ENCODE results near the gene IL1RAPL1. TPM values are rescaled to one million over a fixed set of nuclear protein-coding genes. Genes with fewer than 3 reads are reported as not detected.

Gene IL1RAPL1
- total RNA-seq, 2 donors from 2014 or later: 0.54 TPM; not detected in 1

DNA sequence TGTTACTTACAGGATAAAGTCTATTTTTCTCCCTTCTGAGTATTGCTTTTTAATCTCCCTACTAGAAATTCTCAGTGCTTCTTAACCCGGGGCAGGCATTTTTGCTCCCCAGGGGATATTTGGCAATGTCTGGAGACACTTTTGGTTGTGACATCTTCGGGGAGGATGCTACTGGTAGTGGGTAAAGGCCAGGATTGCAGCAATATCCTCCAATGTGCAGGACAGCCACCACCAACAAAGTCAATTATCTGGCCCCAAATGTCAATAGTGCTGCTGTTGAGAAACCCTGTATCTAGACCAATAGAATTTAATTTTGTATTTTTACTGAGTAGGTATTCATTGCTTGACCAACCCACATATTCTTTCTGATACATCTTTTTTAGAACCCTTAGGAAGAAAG lies 958.6 kb downstream of the IL1RAPL1 start:
- DNase-seq (ENCODE audit: low spot score) (no peak), ATAC-seq (ENCODE audit: insufficient number of reproducible peaks, low FRiP score, low read depth) (no peak)

DNA sequence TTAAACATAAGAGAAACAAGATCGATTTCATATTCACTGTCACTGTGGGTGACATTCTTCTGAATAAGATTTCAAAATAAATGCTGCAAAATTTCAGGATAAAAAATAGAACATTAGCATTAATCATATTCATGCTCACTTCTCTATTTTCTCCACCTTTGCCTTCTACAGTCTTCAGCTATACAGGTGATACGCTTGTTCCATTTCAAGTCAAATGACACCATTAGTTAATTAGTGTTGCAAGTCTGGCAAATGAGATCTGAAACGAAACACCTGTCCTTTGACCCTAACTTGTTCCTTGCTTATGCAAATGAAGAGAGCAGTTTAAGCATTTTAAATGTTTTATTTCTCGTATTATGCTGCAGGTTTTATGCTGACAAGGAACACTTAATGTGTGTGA lies 960.6 kb downstream of the IL1RAPL1 start:
- DNase-seq (ENCODE audit: low spot score) (no peak), ATAC-seq (ENCODE audit: insufficient number of reproducible peaks, low FRiP score, low read depth) (no peak)
- Histone ChIP-seq H3K9me3 (no peaks in the 10 kb centered on the region), H3K4me1 (ENCODE audit: control insufficient read depth in 1 of 2, low read depth in 2 of 2) (no peaks in the 10 kb centered on the region), H3K27ac (no peak overlapping the region), H3K27me3 (replicated peaks; ENCODE audit: insufficient read depth) (no peaks in the 10 kb centered on the region), H3K36me3 (no peaks in the 10 kb centered on the region), H3K4me3 (no peak overlapping the region)
- no peak for TF ChIP-seq CTCF (IDR thresholded peaks at IDR 0.05)

More for the DNA sequence above, 958.6 kb downstream of the IL1RAPL1 start:
- Histone ChIP-seq H3K36me3 (no peaks in the 10 kb centered on the region), H3K4me1 (ENCODE audit: control insufficient read depth in 1 of 2, low read depth in 2 of 2) (no peaks in the 10 kb centered on the region), H3K4me3 (no peak overlapping the region), H3K9me3 (no peaks in the 10 kb centered on the region), H3K27me3 (replicated peaks; ENCODE audit: insufficient read depth) (no peaks in the 10 kb centered on the region), H3K27ac (no peak overlapping the region)
- no peak for TF ChIP-seq CTCF (IDR thresholded peaks at IDR 0.05)

DNA sequence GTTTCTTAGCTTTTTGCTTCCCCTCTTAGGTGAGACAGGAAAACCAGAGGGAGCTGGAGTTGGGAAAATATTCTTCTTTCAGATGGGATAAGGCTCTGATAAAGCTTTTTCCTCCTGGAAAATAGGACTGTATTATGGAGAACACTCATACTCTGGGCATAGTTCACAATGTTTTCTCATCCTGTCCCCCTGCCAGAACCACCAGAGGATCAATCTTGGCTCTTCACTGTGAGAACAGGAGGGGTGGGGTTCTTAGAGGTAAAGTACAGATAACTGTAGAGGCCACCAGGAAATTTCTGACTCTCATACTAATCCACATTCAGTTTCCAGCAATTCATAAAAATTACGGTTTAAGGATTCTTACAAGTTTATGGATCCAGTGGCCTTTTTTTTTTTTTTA lies 966.3 kb downstream of the IL1RAPL1 start:
- Histone ChIP-seq H3K4me1 (ENCODE audit: control insufficient read depth in 1 of 2, low read depth in 2 of 2) (no peaks in the 10 kb centered on the region), H3K36me3 (no peaks in the 10 kb centered on the region), H3K27ac (no peak overlapping the region), H3K9me3 (no peaks in the 10 kb centered on the region), H3K27me3 (replicated peaks; ENCODE audit: insufficient read depth) (no peaks in the 10 kb centered on the region), H3K4me3 (no peak overlapping the region)
- ATAC-seq (ENCODE audit: insufficient number of reproducible peaks, low FRiP score, low read depth) (no peak), DNase-seq (ENCODE audit: low spot score) (no peak)
- TF ChIP-seq CTCF (IDR thresholded peaks at IDR 0.05): no peak

DNA sequence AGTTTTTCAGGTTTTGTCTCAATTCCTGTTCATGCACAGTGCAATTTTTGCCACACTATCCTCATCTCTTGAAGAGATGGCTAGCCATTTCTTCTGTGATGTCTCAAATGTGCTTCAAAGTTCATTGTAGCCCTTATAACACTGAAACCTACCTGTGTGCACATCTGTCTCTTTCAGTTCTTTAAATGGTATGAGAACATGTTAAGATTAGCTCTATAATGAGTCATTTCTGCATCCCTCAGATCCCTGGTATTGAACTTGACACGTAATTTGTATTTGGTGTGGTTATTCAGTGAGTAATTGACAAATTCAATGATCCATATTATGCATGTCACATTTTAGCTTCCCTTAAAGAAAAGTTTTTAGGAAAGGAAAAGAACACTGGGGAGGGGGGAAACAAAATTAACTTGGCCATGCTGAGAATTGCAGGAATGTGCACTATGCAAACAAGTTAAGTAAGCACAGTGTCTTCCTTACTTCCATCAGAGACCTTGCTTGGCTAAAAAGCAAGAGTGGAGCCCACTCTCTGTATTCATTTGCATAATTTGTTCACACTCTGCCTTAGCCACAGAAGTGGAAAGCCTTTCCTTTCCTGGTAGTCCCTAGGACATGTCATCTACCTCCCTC lies 968.3 kb downstream of the IL1RAPL1 start:
- no peaks in the 10 kb centered on the region for H3K36me3 ChIP-seq
- TF ChIP-seq CTCF (IDR thresholded peaks at IDR 0.05): no peak
- H3K27me3 ChIP-seq (replicated peaks; ENCODE audit: insufficient read depth): no peaks in the 10 kb centered on the region
- H3K9me3 ChIP-seq: no peaks in the 10 kb centered on the region
- ATAC-seq (ENCODE audit: insufficient number of reproducible peaks, low FRiP score, low read depth): no peak
- no peak overlapping the region for H3K4me3 ChIP-seq
- no peak for DNase-seq (ENCODE audit: low spot score)
- no peak overlapping the region for H3K27ac ChIP-seq
- no peaks in the 10 kb centered on the region for H3K4me1 ChIP-seq (ENCODE audit: control insufficient read depth in 1 of 2, low read depth in 2 of 2)

DNA sequence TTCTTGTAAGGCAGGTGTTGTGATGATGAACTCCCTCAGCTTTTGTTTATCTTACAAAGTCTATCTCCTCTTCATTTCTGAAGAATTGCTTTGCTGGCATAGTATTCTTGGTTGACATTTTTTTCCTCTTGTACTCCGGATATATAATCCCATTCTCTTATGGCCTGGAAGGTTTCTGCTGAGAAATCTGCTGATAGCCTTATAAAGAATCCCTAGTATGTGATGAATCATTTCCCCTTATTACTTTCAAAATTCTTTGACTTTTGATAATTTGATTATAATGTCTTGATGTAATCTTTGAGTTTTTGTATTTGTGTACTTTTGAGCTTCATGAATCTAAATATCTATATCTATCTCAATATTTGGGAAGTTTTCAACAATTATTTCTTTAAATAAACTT lies 972.8 kb downstream of the IL1RAPL1 start:
- Histone ChIP-seq H3K27ac (no peak overlapping the region), H3K9me3 (no peaks in the 10 kb centered on the region), H3K27me3 (replicated peaks; ENCODE audit: insufficient read depth) (no peaks in the 10 kb centered on the region), H3K4me1 (ENCODE audit: control insufficient read depth in 1 of 2, low read depth in 2 of 2) (no peaks in the 10 kb centered on the region), H3K36me3 (no peaks in the 10 kb centered on the region), H3K4me3 (no peak overlapping the region)
- no peak for DNase-seq (ENCODE audit: low spot score)
- no peak for TF ChIP-seq CTCF (IDR thresholded peaks at IDR 0.05)
- no peak for ATAC-seq (ENCODE audit: insufficient number of reproducible peaks, low FRiP score, low read depth)

Measured in thoracic aorta (tissue), 2 donors.